ENCODE data around the gene PTTG1. TPM values are rescaled to one million over a fixed set of nuclear protein-coding genes. Genes with fewer than 3 reads are reported as not detected.

Gene PTTG1
- 10 to 100 TPM; 79.8 to 82.2 TPM for total RNA-seq
- 40.2 TPM for polyA plus RNA-seq

DNA sequence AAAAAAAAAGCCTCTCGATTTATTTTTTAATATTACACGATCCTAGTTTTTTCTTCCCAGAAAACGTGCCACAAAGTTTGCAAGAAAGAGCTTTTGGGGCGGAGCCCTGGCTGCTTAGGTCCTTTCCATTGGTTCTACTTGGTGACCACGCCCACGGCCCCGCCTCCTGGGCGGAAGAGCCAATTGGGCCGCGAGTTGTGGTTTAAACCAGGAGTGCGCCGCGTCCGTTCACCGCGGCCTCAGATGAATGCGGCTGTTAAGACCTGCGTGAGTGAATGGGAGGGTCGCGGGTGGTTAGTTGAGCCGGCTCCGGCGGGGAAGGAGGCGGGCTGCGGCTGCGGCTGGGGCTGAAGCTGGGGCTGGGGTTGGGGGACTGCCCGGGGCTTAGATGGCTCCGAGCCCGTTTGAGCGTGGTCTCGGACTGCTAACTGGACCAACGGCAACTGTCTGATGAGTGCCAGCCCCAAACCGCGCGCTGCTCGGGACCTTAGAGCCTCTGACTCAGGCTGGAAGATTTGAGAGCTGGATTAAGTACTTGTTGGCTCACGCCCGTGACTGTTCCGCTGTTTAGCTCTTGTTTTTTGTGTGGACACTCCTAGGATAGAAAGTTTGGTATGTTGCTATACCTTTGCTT is at the start of gene PTTG1:
Gene PTTG1 (plus strand): TSS at position 231 of the 634 bp plus-strand sequence. CDS start 458 bp downstream, outside the sequence.
- H3K4me3 Mint-ChIP-seq, result peak within 1 kb of the TSS; percentile 93 to 98 (median 97)
- no peaks in the 10 kb centered on the region for H3K27me3 ChIP-seq (ENCODE audit: insufficient read depth, low read length, poor library complexity, severe bottlenecking)
- peak within 1 kb of the TSS; percentile 72 for H3K4me3 ChIP-seq (ENCODE audit: low read length)
- H3K27me3 Mint-ChIP-seq, result peaks cover 0 to 4% of the 10 kb centered on the region in 2 donors
- H3K4me1 ChIP-seq (ENCODE audit: insufficient read depth, low read length), result peaks cover 38% of the 10 kb centered on the region
- peak within 1 kb of the TSS; percentile 86 to 98 (median 96) for H3K27ac Mint-ChIP-seq
- CTCF ChIA-PET, result interaction anchor here (0.9 to 13.2 kb wide), 5 partner anchors 8 to 86 kb away, joined by 3 to 155 read pairs (median 3); no protein-coding TSS in a partner anchor
- DNase-seq, result peak; percentile 85 to 94 (median 88)
- peaks cover 0 to 22% (median 0%) of the 10 kb centered on the region in 3 donors for H3K36me3 Mint-ChIP-seq
- H3K4me1 Mint-ChIP-seq, result peaks cover 73 to 92% (median 89%) of the 10 kb centered on the region in 3 donors
- no peaks in the 10 kb centered on the region for H3K36me3 ChIP-seq (ENCODE audit: insufficient read depth, low read length)
- POLR2A ChIA-PET, result interaction anchor here (0.7 to 2.3 kb wide), 6 partner anchors 14 to 454 kb away, joined by 3 to 11 read pairs (median 4); no protein-coding TSS in a partner anchor
- peak within 1 kb of the TSS; percentile 76 for H3K27ac ChIP-seq (ENCODE audit: low read depth, low read length)
- H3K9me3 ChIP-seq (ENCODE audit: low read length), result no peaks in the 10 kb centered on the region
- no peaks in the 10 kb centered on the region for H3K9me3 Mint-ChIP-seq

GRCh38 chr5:160375166-160375565 is 46.5 kb upstream of the PTTG1 start:
- H3K9me3 ChIP-seq (ENCODE audit: low read length), result no peaks in the 10 kb centered on the region
- no peaks in the 10 kb centered on the region for H3K4me1 ChIP-seq (ENCODE audit: insufficient read depth, low read length)
- ChIA-PET CTCF (no interaction called here), POLR2A (no interaction called here)
- Mint-ChIP-seq H3K4me3 (no peak overlapping the region), H3K27ac (peak overlapping the region in 1 of 8 donors; percentile 4), H3K4me1 (peaks cover 5 to 8% (median 7%) of the 10 kb centered on the region in 3 donors), H3K27me3 (peaks cover 29 to 70% of the 10 kb centered on the region in 2 donors), H3K9me3 (no peaks in the 10 kb centered on the region), H3K36me3 (no peaks in the 10 kb centered on the region)
- no peaks in the 10 kb centered on the region for H3K36me3 ChIP-seq (ENCODE audit: insufficient read depth, low read length)
- DNase-seq, result no peak
- peaks cover 10% of the 10 kb centered on the region for H3K27me3 ChIP-seq (ENCODE audit: insufficient read depth, low read length, poor library complexity, severe bottlenecking)
- H3K4me3 ChIP-seq (ENCODE audit: low read length), result no peak overlapping the region
- no peak overlapping the region for H3K27ac ChIP-seq (ENCODE audit: low read depth, low read length)

- no peaks in the 10 kb centered on the region for H3K9me3 Mint-ChIP-seq
- Histone ChIP-seq H3K4me1 (ENCODE audit: insufficient read depth, low read length) (no peaks in the 10 kb centered on the region), H3K27me3 (ENCODE audit: insufficient read depth, low read length, poor library complexity, severe bottlenecking) (peaks cover 6% of the 10 kb centered on the region), H3K9me3 (ENCODE audit: low read length) (no peaks in the 10 kb centered on the region), H3K27ac (ENCODE audit: low read depth, low read length) (no peak overlapping the region), H3K36me3 (ENCODE audit: insufficient read depth, low read length) (no peaks in the 10 kb centered on the region), H3K4me3 (ENCODE audit: low read length) (no peak overlapping the region)
- ChIA-PET CTCF (no interaction called here), POLR2A (no interaction called here)
- no peak overlapping the region for H3K27ac Mint-ChIP-seq
- peaks cover 26 to 70% of the 10 kb centered on the region in 2 donors for H3K27me3 Mint-ChIP-seq
- DNase-seq, result no peak
- H3K36me3 Mint-ChIP-seq, result no peaks in the 10 kb centered on the region
- no peak overlapping the region for H3K4me3 Mint-ChIP-seq
- H3K4me1 Mint-ChIP-seq, result peaks cover 3 to 5% (median 4%) of the 10 kb centered on the region in 3 donors
Measured at GRCh38 chr5:160375701-160376100, 46.0 kb upstream of the PTTG1 start.

GRCh38 chr5:160376416-160376815 is 45.2 kb upstream of the PTTG1 start:
- no peak for DNase-seq
- no peaks in the 10 kb centered on the region for H3K4me1 ChIP-seq (ENCODE audit: insufficient read depth, low read length)
- no peaks in the 10 kb centered on the region for H3K9me3 ChIP-seq (ENCODE audit: low read length)
- Mint-ChIP-seq H3K4me3 (no peak overlapping the region), H3K27me3 (peaks cover 22 to 63% of the 10 kb centered on the region in 2 donors), H3K9me3 (no peaks in the 10 kb centered on the region), H3K4me1 (no peaks in the 10 kb centered on the region), H3K27ac (no peak overlapping the region), H3K36me3 (no peaks in the 10 kb centered on the region)
- ChIA-PET CTCF (interaction anchor here (1.1 kb wide), 1 partner anchor 13 kb away, joined by 3 read pairs; no protein-coding TSS in a partner anchor), POLR2A (no interaction called here)
- H3K36me3 ChIP-seq (ENCODE audit: insufficient read depth, low read length), result no peaks in the 10 kb centered on the region
- no peaks in the 10 kb centered on the region for H3K27me3 ChIP-seq (ENCODE audit: insufficient read depth, low read length, poor library complexity, severe bottlenecking)
- no peak overlapping the region for H3K4me3 ChIP-seq (ENCODE audit: low read length)
- no peak overlapping the region for H3K27ac ChIP-seq (ENCODE audit: low read depth, low read length)

GRCh38 chr5:160377651-160378050 is 44.0 kb upstream of the PTTG1 start:
- Mint-ChIP-seq H3K27me3 (peaks cover 21 to 53% of the 10 kb centered on the region in 2 donors), H3K4me1 (no peaks in the 10 kb centered on the region), H3K27ac (no peak overlapping the region), H3K36me3 (no peaks in the 10 kb centered on the region), H3K9me3 (no peaks in the 10 kb centered on the region), H3K4me3 (no peak overlapping the region)
- H3K27ac ChIP-seq (ENCODE audit: low read depth, low read length), result no peak overlapping the region
- H3K4me3 ChIP-seq (ENCODE audit: low read length), result no peak overlapping the region
- no peaks in the 10 kb centered on the region for H3K27me3 ChIP-seq (ENCODE audit: insufficient read depth, low read length, poor library complexity, severe bottlenecking)
- no peaks in the 10 kb centered on the region for H3K36me3 ChIP-seq (ENCODE audit: insufficient read depth, low read length)
- no peak for DNase-seq
- ChIA-PET CTCF (no interaction called here), POLR2A (no interaction called here)
- no peaks in the 10 kb centered on the region for H3K9me3 ChIP-seq (ENCODE audit: low read length)
- no peaks in the 10 kb centered on the region for H3K4me1 ChIP-seq (ENCODE audit: insufficient read depth, low read length)

GRCh38 chr5:160378330-160378729 is 43.3 kb upstream of the PTTG1 start:
- no peaks in the 10 kb centered on the region for H3K9me3 ChIP-seq (ENCODE audit: low read length)
- POLR2A ChIA-PET, result no interaction called here
- no peak overlapping the region for H3K4me3 ChIP-seq (ENCODE audit: low read length)
- H3K4me1 Mint-ChIP-seq, result no peaks in the 10 kb centered on the region
- H3K27ac ChIP-seq (ENCODE audit: low read depth, low read length), result no peak overlapping the region
- no peak overlapping the region for H3K4me3 Mint-ChIP-seq
- no peaks in the 10 kb centered on the region for H3K4me1 ChIP-seq (ENCODE audit: insufficient read depth, low read length)
- H3K27ac Mint-ChIP-seq, result no peak overlapping the region
- CTCF ChIA-PET, result interaction anchor here (2.4 kb wide), 1 partner anchor 357 kb away, joined by 6 read pairs; no protein-coding TSS in a partner anchor
- H3K36me3 ChIP-seq (ENCODE audit: insufficient read depth, low read length), result no peaks in the 10 kb centered on the region
- no peaks in the 10 kb centered on the region for H3K27me3 ChIP-seq (ENCODE audit: insufficient read depth, low read length, poor library complexity, severe bottlenecking)
- peaks cover 14 to 47% of the 10 kb centered on the region in 2 donors for H3K27me3 Mint-ChIP-seq
- no peaks in the 10 kb centered on the region for H3K9me3 Mint-ChIP-seq
- no peak for DNase-seq
- no peaks in the 10 kb centered on the region for H3K36me3 Mint-ChIP-seq

- POLR2A ChIA-PET, result no interaction called here
- no peaks in the 10 kb centered on the region for H3K4me1 ChIP-seq (ENCODE audit: insufficient read depth, low read length)
- no peaks in the 10 kb centered on the region for H3K36me3 Mint-ChIP-seq
- H3K9me3 ChIP-seq (ENCODE audit: low read length), result no peaks in the 10 kb centered on the region
- H3K9me3 Mint-ChIP-seq, result no peaks in the 10 kb centered on the region
- H3K27ac ChIP-seq (ENCODE audit: low read depth, low read length), result no peak overlapping the region
- H3K4me3 Mint-ChIP-seq, result no peak overlapping the region
- no peaks in the 10 kb centered on the region for H3K4me1 Mint-ChIP-seq
- H3K27me3 ChIP-seq (ENCODE audit: insufficient read depth, low read length, poor library complexity, severe bottlenecking), result no peaks in the 10 kb centered on the region
- no peak overlapping the region for H3K4me3 ChIP-seq (ENCODE audit: low read length)
- H3K27me3 Mint-ChIP-seq, result peaks cover 11 to 41% of the 10 kb centered on the region in 2 donors
- no peaks in the 10 kb centered on the region for H3K36me3 ChIP-seq (ENCODE audit: insufficient read depth, low read length)
- no peak overlapping the region for H3K27ac Mint-ChIP-seq
- CTCF ChIA-PET, result interaction anchor here (1.5 to 2.4 kb wide), 2 partner anchors 18 to 358 kb away, joined by 3 to 6 read pairs; no protein-coding TSS in a partner anchor
- DNase-seq, result no peak
Measured at GRCh38 chr5:160379511-160379910, 42.1 kb upstream of the PTTG1 start.

DNA sequence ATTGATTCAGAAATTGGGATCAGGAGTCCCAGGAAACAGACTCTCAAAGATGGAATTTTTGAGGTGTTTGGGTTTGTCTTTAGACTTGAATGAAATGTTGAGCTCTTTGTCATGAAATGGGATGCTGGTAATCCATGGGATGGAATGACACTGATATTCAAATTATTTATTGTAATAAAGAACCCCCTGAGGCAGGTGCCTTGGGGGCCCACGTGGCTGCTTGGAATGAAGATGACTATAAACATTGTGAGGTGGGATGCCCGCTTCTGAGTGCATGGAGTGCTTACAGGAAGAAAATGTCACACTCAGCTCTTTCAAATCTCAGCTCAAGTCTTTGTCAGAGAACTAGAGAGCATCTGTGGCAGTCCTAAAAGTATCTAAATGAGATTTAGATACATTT is 41.6 kb upstream of the PTTG1 start:
- Mint-ChIP-seq H3K36me3 (no peaks in the 10 kb centered on the region), H3K4me3 (no peak overlapping the region), H3K27me3 (peaks cover 11 to 36% of the 10 kb centered on the region in 2 donors), H3K9me3 (no peaks in the 10 kb centered on the region), H3K27ac (no peak overlapping the region), H3K4me1 (no peaks in the 10 kb centered on the region)
- H3K4me3 ChIP-seq (ENCODE audit: low read length), result no peak overlapping the region
- H3K36me3 ChIP-seq (ENCODE audit: insufficient read depth, low read length), result no peaks in the 10 kb centered on the region
- no peaks in the 10 kb centered on the region for H3K27me3 ChIP-seq (ENCODE audit: insufficient read depth, low read length, poor library complexity, severe bottlenecking)
- DNase-seq, result no peak
- CTCF ChIA-PET, result interaction anchor here (1.5 to 2.4 kb wide), 2 partner anchors 19 to 358 kb away, joined by 3 to 6 read pairs; no protein-coding TSS in a partner anchor
- no peaks in the 10 kb centered on the region for H3K4me1 ChIP-seq (ENCODE audit: insufficient read depth, low read length)
- no peaks in the 10 kb centered on the region for H3K9me3 ChIP-seq (ENCODE audit: low read length)
- no peak overlapping the region for H3K27ac ChIP-seq (ENCODE audit: low read depth, low read length)
- POLR2A ChIA-PET, result no interaction called here
